ENCODE results near the gene PYGM. TPM values are rescaled to one million over a fixed set of nuclear protein-coding genes. Genes with fewer than 3 reads are reported as not detected.

PYGM gene
- total and polyA plus RNA-seq, 2 of the 13 experiments (the other 11 are each of a cell fraction or from before 2014, with no cell fraction given): 0.11 to 0.12 TPM

- TF ChIP-seq ZFP91 (CRISPR knock-in tag; IDR thresholded peaks at IDR 0.05; ENCODE audit: borderline replicate concordance) (no peak), ZNF597 (CRISPR knock-in tag; IDR thresholded peaks at IDR 0.05) (no peak)
Measured at GRCh38 chr11:64766881-64767280, 7.1 kb upstream of the PYGM start (continued).

- Histone ChIP-seq H3K9ac (ENCODE audit: insufficient read depth, low read depth, low read length) (no peak overlapping the region), H3K4me3 (replicated peaks in 1 of 3; ENCODE audit: insufficient read depth in 1 of 3, low read depth in 2 of 3, low read length in 3 of 3) (no peak overlapping the region), H3K9me3 (ENCODE audit: low read length) (no peaks in the 10 kb centered on the region), H2AFZ (ENCODE audit: low read length) (no peak overlapping the region), H3K4me2 (ENCODE audit: low read depth, low read length) (no peak overlapping the region), H3K4me1 (ENCODE audit: insufficient read depth, low read length) (no peaks in the 10 kb centered on the region), H3K27me3 (ENCODE audit: control insufficient read depth in 1 of 2, insufficient read depth in 2 of 2, low read length in 2 of 2) (no peaks in the 10 kb centered on the region), H3K36me3 (replicated peaks in 1 of 2; ENCODE audit: control insufficient read depth in 1 of 2, insufficient read depth in 2 of 2, low read length in 2 of 2) (peaks cover 53 to 76% of the 10 kb centered on the region in 2 experiments), H3K79me2 (ENCODE audit: insufficient read depth, low read length) (peaks cover 4% of the 10 kb centered on the region), H4K20me1 (ENCODE audit: insufficient read depth, low read length) (peaks cover 80% of the 10 kb centered on the region), H3K27ac (ENCODE audit: extremely low read length, insufficient read depth, low read length) (no peak overlapping the region)
- BruUV-seq (replicated peaks): no TSS peak
- intact Hi-C loops (cut with micrococcal nuclease; ENCODE audit: unreplicated experiment): no loop called here
- CTCF ChIA-PET (ENCODE audit: low intra/inter-chr PET ratio, low total read pairs): no interaction called here
- in situ Hi-C loops (cut with HindIII; ENCODE audit: extremely low pct_ligation_motif_present, low pct_unique_long_range_greater_than_20kb): no loop called here
- POLR2A ChIA-PET: interaction anchor here (0.7 to 1.3 kb wide), 3 partner anchors 9 to 713 kb away, joined by 3 read pairs; no protein-coding TSS in a partner anchor
- WGBS (ENCODE audit: low lambda C conversion rate): 98% methylated on average over 26 of the region's 42 CpGs
- FAIRE-seq: no peak
- no peak for DNase-seq (ENCODE audit: low spot score)
- ATAC-seq: peak; percentile 5
- no peak for TF ChIP-seq ZMAT3 (CRISPR knock-in tag; conservative IDR thresholded peaks at IDR 0.05)
- peak; percentile 76 for TF ChIP-seq AGO2 (optimal IDR thresholded peaks at IDR 0.05; ENCODE audit: low read depth, low read length)
- TF ChIP-seq ZBTB33 (CRISPR knock-in tag; IDR thresholded peaks at IDR 0.05): peak; percentile 81
- TF ChIP-seq KLF9 (CRISPR knock-in tag; IDR thresholded peaks at IDR 0.05; ENCODE audit: low read depth): no peak
- TF ChIP-seq POLR2G (IDR thresholded peaks at IDR 0.05; ENCODE audit: low read depth, low read length): 0 out of 2 replicates have a peak, but pooled peaks have one; percentile 37
- peak; percentile 92 for TF ChIP-seq RBM22 (optimal IDR thresholded peaks at IDR 0.05; ENCODE audit: low read length)
- peak; percentile 75 for TF ChIP-seq RBFOX2 (IDR thresholded peaks at IDR 0.05; ENCODE audit: low read depth, low read length)
- TF ChIP-seq POLR2A (IDR thresholded peaks at IDR 0.05; ENCODE audit: insufficient read depth in 1 of 2, low read depth in 2 of 2, low read length in 2 of 2): peak; percentile 41 to 42; a peak in 2 of 4 replicates
Measured at GRCh38 chr11:64765851-64766665, 6.3 kb upstream of the PYGM start.

Measured in HepG2 (cell line).